ENCODE measurements around the gene AGK. TPM values are rescaled to one million over a fixed set of nuclear protein-coding genes. Genes with fewer than 3 reads are reported as not detected.

Gene AGK
- total RNA-seq, 2 experiments from 2014 or later, result 41.0 to 41.2 TPM

DNA sequence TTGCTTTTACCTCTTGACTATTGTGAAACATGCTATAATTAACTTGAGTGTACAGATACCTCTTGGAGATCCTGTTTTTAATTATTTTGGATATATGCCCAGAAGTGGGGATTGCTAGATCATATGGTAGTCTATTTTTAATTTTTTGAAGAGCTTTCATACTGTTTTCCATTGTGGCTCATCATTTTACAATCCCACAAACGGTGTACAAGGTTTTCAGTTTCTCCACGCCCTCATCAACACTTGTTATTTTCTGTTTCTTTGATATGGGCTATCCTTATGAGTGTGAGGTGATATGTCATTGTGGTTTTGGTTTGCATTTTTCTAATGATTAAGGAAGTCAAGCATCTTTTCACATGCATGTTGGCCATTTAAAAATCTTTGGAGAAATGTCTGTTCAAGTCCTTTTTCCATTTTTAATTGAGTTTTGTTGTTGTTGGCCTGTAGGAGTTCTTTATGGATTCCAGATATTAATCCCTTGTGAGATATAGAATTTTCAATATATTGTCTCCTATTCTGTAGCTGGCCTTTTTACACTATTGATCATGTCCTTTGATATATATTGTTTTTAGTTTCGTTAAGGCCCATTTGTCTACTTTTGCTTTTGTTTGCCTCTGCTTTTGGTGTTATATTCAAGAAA is 7.5 kb downstream of the AGK start:
- ATAC-seq, result peak; percentile 91
- peaks cover 48% of the 10 kb centered on the region for H3K4me1 Mint-ChIP-seq (ENCODE audit: low read depth)
- peak overlapping the region; percentile 82 for H3K27ac Mint-ChIP-seq
- peak; percentile 42 for DNase-seq
- ChIA-PET POLR2A (interaction anchor here (0.8 to 1.8 kb wide), 4 partner anchors 9 to 1250 kb away, joined by 3 to 5 read pairs (median 4); partner anchors contain the start of gene MRPS33), CTCF (interaction anchor here (0.8 to 1.0 kb wide), 3 partner anchors 8 to 179 kb away, joined by 4 to 5 read pairs (median 4); no protein-coding TSS in a partner anchor)
- H3K9me3 Mint-ChIP-seq (ENCODE audit: insufficient read depth), result peaks cover 25% of the 10 kb centered on the region
- H3K27me3 Mint-ChIP-seq (ENCODE audit: low read depth), result no peaks in the 10 kb centered on the region
- peak overlapping the region; percentile 51 for H3K4me3 Mint-ChIP-seq
- peaks cover 84% of the 10 kb centered on the region for H3K36me3 Mint-ChIP-seq (ENCODE audit: low read depth)

DNA sequence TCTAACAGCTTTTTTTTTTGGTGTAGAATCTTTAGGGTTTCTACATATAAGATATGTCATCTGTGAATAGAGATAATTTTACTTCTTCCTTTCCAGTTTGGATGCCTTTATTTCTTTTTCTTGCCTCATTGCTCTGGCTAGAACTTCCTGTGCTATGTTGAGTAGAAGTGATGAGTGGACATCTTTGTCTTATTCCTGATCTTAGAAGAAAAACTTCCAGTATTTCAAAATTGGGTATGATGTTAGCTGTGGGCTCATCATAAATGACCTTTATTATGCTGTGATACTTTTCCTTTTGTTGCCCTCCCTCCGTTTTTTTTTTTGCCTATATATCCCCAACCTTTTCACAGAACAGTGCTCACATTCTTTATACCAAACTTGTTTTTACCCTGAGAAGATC is 8.8 kb downstream of the AGK start:
- ATAC-seq (no peak), DNase-seq (no peak)
- ChIA-PET CTCF (no interaction called here), POLR2A (interaction anchor here (1.8 kb wide), 1 partner anchor 545 kb away, joined by 3 read pairs; the partner anchor contains the start of gene MRPS33)
- peaks cover 53% of the 10 kb centered on the region for H3K4me1 Mint-ChIP-seq (ENCODE audit: low read depth)
- peaks cover 27% of the 10 kb centered on the region for H3K9me3 Mint-ChIP-seq (ENCODE audit: insufficient read depth)
- no peaks in the 10 kb centered on the region for H3K27me3 Mint-ChIP-seq (ENCODE audit: low read depth)
- peaks cover 93% of the 10 kb centered on the region for H3K36me3 Mint-ChIP-seq (ENCODE audit: low read depth)
- H3K4me3 Mint-ChIP-seq, result no peak overlapping the region
- peak overlapping the region; percentile 22 for H3K27ac Mint-ChIP-seq

DNA sequence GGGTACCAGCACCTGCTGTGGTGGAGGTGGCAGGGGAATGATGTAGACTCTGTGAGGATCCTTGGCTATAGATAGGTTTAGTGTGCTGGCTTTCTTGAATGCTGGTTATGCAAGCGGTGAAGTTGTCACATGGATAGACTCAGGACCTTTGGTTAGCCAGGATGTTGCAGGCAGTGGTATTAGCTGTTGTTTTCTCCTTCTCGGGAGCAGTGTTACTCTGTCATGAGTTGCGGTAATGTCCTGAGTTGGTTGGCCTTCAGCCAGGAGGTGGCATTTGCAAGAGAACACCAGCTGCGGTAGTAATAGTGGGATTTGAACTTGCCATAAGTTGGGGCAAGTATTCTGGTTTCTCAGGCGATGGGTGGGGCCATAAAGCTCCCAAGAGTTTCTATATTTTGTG is 10.8 kb downstream of the AGK start:
- H3K27ac Mint-ChIP-seq, result no peak overlapping the region
- DNase-seq (no peak), ATAC-seq (no peak)
- H3K36me3 Mint-ChIP-seq (ENCODE audit: low read depth), result peaks cover 96% of the 10 kb centered on the region
- peaks cover 60% of the 10 kb centered on the region for H3K4me1 Mint-ChIP-seq (ENCODE audit: low read depth)
- CTCF ChIA-PET, result no interaction called here
- no peaks in the 10 kb centered on the region for H3K27me3 Mint-ChIP-seq (ENCODE audit: low read depth)
- POLR2A ChIA-PET, result interaction anchor here (1.5 kb wide), 1 partner anchor 10 kb away, joined by 9 read pairs; the partner anchor contains the start of gene AGK
- H3K9me3 Mint-ChIP-seq (ENCODE audit: insufficient read depth), result peaks cover 27% of the 10 kb centered on the region
- no peak overlapping the region for H3K4me3 Mint-ChIP-seq

DNA sequence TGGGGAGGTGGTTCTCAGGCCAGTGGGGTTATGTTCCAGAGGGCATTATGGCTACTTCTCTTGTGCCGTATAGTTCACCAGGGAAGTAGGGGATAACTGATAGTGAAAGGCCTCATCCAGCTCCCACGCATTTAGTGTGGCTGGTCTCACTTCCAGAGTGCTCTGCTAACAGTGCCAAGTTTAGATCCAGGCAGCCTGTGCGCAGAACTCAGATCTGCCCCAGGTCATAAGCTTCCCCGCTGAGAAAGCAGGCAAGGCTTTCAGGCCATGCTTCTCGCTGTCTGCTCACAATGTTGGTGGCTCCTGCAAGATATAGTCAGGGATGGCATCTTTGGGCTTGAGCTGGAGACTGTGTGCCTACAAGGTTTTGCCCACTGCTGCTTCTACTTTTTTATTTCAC is 11.3 kb downstream of the AGK start:
- Mint-ChIP-seq H3K4me3 (no peak overlapping the region), H3K27me3 (ENCODE audit: low read depth) (no peaks in the 10 kb centered on the region), H3K36me3 (ENCODE audit: low read depth) (peaks cover 93% of the 10 kb centered on the region), H3K27ac (no peak overlapping the region), H3K9me3 (ENCODE audit: insufficient read depth) (peaks cover 27% of the 10 kb centered on the region), H3K4me1 (ENCODE audit: low read depth) (peaks cover 55% of the 10 kb centered on the region)
- ChIA-PET POLR2A (interaction anchor here (1.5 kb wide), 1 partner anchor 11 kb away, joined by 9 read pairs; the partner anchor contains the start of gene AGK), CTCF (no interaction called here)
- no peak for ATAC-seq
- no peak for DNase-seq

DNA sequence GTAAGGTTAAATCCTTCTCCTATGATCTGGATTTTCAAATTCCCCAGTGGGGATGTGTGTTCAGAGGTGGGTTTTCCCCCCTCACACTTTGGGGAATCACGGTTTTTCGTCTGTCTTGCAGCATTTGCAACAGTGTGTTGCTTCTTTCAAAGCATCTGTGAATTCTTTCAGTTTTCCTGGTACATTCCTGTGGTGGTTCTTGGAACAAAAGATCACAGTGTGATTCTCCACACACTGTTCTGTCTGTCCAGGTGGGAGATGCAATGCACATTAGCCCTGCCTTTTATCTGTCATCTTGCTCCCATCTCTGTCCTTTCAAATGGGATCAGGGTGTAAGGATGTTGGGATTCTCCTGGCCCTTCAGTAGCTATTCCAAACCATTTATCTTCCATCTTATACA is 11.8 kb downstream of the AGK start:
- H3K4me1 Mint-ChIP-seq (ENCODE audit: low read depth), result peaks cover 51% of the 10 kb centered on the region
- H3K4me3 Mint-ChIP-seq, result no peak overlapping the region
- no peak for ATAC-seq
- POLR2A ChIA-PET, result interaction anchor here (1.5 kb wide), 1 partner anchor 11 kb away, joined by 9 read pairs; the partner anchor contains the start of gene AGK
- H3K36me3 Mint-ChIP-seq (ENCODE audit: low read depth), result peaks cover 94% of the 10 kb centered on the region
- peaks cover 27% of the 10 kb centered on the region for H3K9me3 Mint-ChIP-seq (ENCODE audit: insufficient read depth)
- no peak for DNase-seq
- no peaks in the 10 kb centered on the region for H3K27me3 Mint-ChIP-seq (ENCODE audit: low read depth)
- CTCF ChIA-PET, result no interaction called here
- H3K27ac Mint-ChIP-seq, result no peak overlapping the region

DNA sequence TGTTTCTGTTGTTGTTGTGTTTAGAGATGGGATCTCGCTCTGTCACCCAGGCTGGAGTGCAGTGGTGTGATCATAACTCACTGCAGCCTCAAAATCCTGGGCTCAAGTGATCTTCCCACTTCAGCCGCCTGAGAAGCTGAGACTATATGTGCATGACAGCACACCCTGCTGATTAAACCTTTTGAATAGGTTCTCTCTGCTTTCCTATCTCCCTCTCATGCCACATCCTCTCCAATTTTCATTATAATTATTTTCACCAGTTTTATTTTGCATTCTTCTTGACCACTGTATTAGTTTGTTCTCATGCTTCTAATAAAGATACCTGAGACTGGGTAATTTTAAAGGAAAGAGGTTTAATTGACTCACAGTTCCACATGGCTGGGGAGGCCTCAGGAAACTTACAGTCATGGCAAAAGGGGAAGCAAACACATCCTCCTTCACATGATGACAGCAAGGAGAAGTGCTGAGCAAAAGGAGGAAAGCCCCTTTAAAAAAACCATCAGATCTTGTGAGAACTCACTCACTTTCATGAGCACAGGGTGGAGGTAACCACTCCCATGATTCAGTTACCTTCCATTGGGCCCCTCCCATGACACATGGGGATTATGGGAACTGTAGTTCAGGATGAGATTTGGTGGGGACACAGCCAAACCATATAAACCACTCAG is 12.9 kb downstream of the AGK start:
- no peak overlapping the region for H3K4me3 Mint-ChIP-seq
- CTCF ChIA-PET, result interaction anchor here (1.1 kb wide), 1 partner anchor 31 kb away, joined by 3 read pairs; no protein-coding TSS in a partner anchor

DNA sequence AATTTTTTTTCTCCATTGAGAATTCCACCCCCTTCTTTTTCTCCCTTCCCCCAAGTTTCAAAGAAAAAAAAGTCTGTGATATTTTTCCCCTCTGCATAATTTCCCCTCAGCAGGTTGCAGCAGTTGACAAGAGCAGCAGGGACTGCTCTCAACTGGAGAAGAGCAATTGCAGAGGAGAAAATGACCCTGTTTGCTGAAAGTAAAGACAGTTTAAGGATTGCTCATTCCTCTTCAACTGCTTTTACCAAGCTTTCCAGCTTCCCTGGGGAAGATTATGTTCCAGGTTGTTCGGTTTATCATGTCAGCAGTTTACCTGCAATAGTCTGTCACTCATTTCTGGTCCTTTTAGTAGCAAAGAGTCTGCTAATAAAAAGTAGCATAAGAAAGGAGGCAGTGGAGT is 16.2 kb downstream of the AGK start:
- peaks cover 25% of the 10 kb centered on the region for H3K4me1 Mint-ChIP-seq (ENCODE audit: low read depth)
- H3K4me3 Mint-ChIP-seq, result no peak overlapping the region
- DNase-seq, result no peak
- H3K36me3 Mint-ChIP-seq (ENCODE audit: low read depth), result peaks cover 78% of the 10 kb centered on the region
- H3K27ac Mint-ChIP-seq, result no peak overlapping the region
- CTCF ChIA-PET, result no interaction called here
- no peak for ATAC-seq
- H3K27me3 Mint-ChIP-seq (ENCODE audit: low read depth), result no peaks in the 10 kb centered on the region
- POLR2A ChIA-PET, result no interaction called here
- H3K9me3 Mint-ChIP-seq (ENCODE audit: insufficient read depth), result peaks cover 3% of the 10 kb centered on the region

More for the DNA sequence above, 12.9 kb downstream of the AGK start:
- H3K27ac Mint-ChIP-seq, result no peak overlapping the region
- peak; percentile 47 for ATAC-seq
- no peak for DNase-seq
- peaks cover 40% of the 10 kb centered on the region for H3K4me1 Mint-ChIP-seq (ENCODE audit: low read depth)
- POLR2A ChIA-PET, result interaction anchor here (0.7 kb wide), 1 partner anchor 23 kb away, joined by 3 read pairs; no protein-coding TSS in a partner anchor
- peaks cover 90% of the 10 kb centered on the region for H3K36me3 Mint-ChIP-seq (ENCODE audit: low read depth)
- no peaks in the 10 kb centered on the region for H3K27me3 Mint-ChIP-seq (ENCODE audit: low read depth)
- peaks cover 24% of the 10 kb centered on the region for H3K9me3 Mint-ChIP-seq (ENCODE audit: insufficient read depth)

DNA sequence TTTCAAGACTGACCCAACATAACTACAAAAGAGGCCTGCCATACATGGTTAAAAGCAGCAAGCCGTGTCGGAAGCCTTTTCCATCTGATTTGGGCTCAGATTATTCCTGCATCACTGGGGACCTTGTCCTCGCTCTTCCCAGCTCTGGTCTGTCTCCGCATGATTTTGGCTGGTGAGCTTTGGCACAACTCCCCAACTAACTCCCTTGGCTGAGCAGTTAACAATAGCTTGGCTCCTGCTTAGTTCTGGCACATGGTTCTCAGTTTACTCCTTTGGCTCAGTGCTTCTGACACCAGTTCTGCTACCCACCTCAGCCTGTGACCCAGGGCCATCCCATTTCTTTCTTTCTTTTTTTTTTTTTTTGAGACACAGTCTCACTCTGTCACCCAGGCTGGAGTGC is 17.0 kb downstream of the AGK start:
- Mint-ChIP-seq H3K27me3 (ENCODE audit: low read depth) (no peaks in the 10 kb centered on the region), H3K27ac (no peak overlapping the region), H3K4me1 (ENCODE audit: low read depth) (peaks cover 24% of the 10 kb centered on the region), H3K9me3 (ENCODE audit: insufficient read depth) (peaks cover 3% of the 10 kb centered on the region), H3K4me3 (no peak overlapping the region), H3K36me3 (ENCODE audit: low read depth) (peaks cover 77% of the 10 kb centered on the region)
- DNase-seq, result no peak
- ATAC-seq, result no peak
- ChIA-PET CTCF (no interaction called here), POLR2A (no interaction called here)

DNA sequence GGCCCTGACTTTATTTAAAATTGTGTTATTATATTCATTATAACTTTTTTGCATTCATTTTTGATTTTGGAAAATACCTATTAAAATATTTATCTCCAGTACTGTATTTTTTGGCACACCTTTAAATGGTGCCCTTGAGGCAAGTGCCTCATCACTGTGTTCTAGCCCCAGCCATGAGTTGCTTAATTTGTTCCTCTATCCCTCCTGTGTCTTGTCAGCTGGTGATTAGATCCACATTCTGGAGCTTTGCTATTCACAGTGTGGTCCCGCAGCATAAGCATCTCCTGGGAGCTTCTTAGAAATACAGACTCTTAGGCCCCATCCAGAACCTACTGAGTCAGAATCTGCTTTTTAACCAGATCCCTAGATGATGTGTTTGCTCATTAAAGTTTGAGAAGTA is 19.8 kb downstream of the AGK start:
- CTCF ChIA-PET, result no interaction called here
- H3K36me3 Mint-ChIP-seq (ENCODE audit: low read depth), result peaks cover 74% of the 10 kb centered on the region
- no peak for ATAC-seq
- H3K9me3 Mint-ChIP-seq (ENCODE audit: insufficient read depth), result peaks cover 11% of the 10 kb centered on the region
- no peaks in the 10 kb centered on the region for H3K27me3 Mint-ChIP-seq (ENCODE audit: low read depth)
- H3K27ac Mint-ChIP-seq, result no peak overlapping the region
- POLR2A ChIA-PET, result no interaction called here
- no peak overlapping the region for H3K4me3 Mint-ChIP-seq
- DNase-seq, result no peak
- H3K4me1 Mint-ChIP-seq (ENCODE audit: low read depth), result peaks cover 8% of the 10 kb centered on the region

DNA sequence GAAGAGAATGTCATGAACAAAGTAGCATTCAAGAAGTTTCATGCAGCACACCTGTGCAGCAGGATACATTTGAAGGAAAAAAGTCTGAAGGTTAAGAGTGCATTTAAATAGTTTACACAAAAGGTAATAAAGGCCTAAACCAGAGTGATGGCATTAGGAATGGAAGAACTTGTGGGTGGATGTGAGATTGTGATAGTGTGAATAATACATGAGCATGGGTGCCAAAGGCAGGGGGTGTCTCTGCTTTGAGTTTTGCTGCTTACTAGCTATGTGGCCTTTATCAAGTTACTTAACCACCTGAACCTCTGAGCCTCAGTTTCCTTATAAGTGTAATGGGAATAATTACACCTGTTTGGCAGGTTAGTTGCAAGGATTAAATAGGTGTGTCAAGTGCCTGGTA is 21.0 kb downstream of the AGK start:
- peaks cover 15% of the 10 kb centered on the region for H3K9me3 Mint-ChIP-seq (ENCODE audit: insufficient read depth)
- POLR2A ChIA-PET, result no interaction called here
- no peak overlapping the region for H3K27ac Mint-ChIP-seq
- no peaks in the 10 kb centered on the region for H3K27me3 Mint-ChIP-seq (ENCODE audit: low read depth)
- CTCF ChIA-PET, result interaction anchor here (1.2 kb wide), 1 partner anchor 39 kb away, joined by 3 read pairs; no protein-coding TSS in a partner anchor
- no peaks in the 10 kb centered on the region for H3K4me1 Mint-ChIP-seq (ENCODE audit: low read depth)
- ATAC-seq (no peak), DNase-seq (no peak)
- H3K4me3 Mint-ChIP-seq, result no peak overlapping the region
- peaks cover 72% of the 10 kb centered on the region for H3K36me3 Mint-ChIP-seq (ENCODE audit: low read depth)

DNA sequence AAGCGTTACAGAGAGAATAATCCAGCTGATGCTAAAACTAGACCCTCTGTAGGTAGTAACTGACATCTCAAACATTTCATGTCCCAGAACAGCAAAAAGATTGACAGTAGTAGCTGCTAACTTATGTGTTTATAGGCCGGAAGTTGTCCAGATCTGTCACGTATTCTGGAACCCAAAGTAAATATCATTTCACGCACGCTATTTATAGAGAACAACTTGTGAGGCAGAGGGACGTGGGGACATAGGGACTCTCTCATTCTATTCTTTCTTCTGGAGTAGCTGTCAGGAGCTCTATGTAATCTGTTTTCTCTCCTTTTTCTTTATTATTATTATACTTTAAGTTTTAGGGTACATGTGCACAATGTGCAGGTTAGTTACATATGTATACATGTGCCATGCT is 22.3 kb downstream of the AGK start:
- no peaks in the 10 kb centered on the region for H3K4me1 Mint-ChIP-seq (ENCODE audit: low read depth)

DNA sequence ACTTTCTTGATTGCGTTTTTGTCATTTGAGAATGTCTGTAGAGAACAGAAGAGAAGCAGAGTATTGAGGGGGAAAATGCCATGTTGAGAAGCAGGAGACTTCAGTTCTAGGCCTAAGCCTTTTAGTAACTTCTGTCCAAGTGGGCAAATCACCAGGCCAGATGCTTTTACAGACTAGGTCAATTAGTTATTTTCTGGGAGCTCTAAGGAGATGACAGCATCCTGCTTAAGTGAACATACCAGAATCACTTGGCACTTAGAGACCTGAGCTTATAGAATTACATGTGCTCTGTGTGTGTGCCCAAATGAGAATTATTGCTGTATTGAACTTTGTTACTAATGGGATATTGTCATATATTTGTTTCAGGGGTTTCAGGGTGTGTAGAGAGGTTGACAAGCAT is 24.0 kb downstream of the AGK start:
- DNase-seq, result no peak
- POLR2A ChIA-PET, result no interaction called here
- no peak for ATAC-seq
- CTCF ChIA-PET, result interaction anchor here (0.9 kb wide), 1 partner anchor 163 kb away, joined by 3 read pairs; the partner anchor contains the start of gene SSBP1
- Mint-ChIP-seq H3K4me3 (no peak overlapping the region), H3K36me3 (ENCODE audit: low read depth) (peaks cover 62% of the 10 kb centered on the region), H3K9me3 (ENCODE audit: insufficient read depth) (peaks cover 15% of the 10 kb centered on the region), H3K27me3 (ENCODE audit: low read depth) (no peaks in the 10 kb centered on the region), H3K4me1 (ENCODE audit: low read depth) (no peaks in the 10 kb centered on the region), H3K27ac (no peak overlapping the region)

More for the DNA sequence above, 22.3 kb downstream of the AGK start:
- no peak overlapping the region for H3K27ac Mint-ChIP-seq
- H3K27me3 Mint-ChIP-seq (ENCODE audit: low read depth), result no peaks in the 10 kb centered on the region
- H3K36me3 Mint-ChIP-seq (ENCODE audit: low read depth), result peaks cover 69% of the 10 kb centered on the region
- no peak for ATAC-seq
- H3K9me3 Mint-ChIP-seq (ENCODE audit: insufficient read depth), result peaks cover 15% of the 10 kb centered on the region
- CTCF ChIA-PET, result no interaction called here
- no peak overlapping the region for H3K4me3 Mint-ChIP-seq
- no peak for DNase-seq
- POLR2A ChIA-PET, result no interaction called here
